Endometrium (tissue), 2 donors: ENCODE measurements around the gene SLC6A17.

Experiments
- FAIRE-seq: peaks from 2 replicates; lab custom pipeline; 2012; peaks lifted over from hg19 to GRCh38; lab: Jason Lieb, UNC
- donor health status: control.
- donor health status: control.

SLC6A17 gene

DNA sequence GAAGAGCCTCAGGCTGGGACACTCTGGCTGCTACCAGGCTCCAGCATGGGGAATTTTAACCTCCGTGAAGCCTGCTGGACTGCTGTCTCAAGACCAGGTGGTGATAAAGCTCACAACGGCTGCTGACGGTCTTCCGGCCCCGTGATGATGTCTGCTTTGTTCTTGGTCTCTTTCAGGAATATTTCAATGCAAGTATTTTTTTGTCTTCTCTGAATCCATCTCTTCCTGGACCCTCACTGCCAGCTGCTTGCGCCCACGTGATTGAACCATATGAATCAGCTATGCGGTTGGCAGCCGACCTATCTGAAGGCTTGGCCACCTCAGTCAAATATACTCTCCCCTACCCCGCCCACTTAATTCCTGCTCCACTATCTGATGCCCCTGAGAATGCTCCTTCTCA is 14.6 kb upstream of the SLC6A17 start:
- no peak for FAIRE-seq

DNA sequence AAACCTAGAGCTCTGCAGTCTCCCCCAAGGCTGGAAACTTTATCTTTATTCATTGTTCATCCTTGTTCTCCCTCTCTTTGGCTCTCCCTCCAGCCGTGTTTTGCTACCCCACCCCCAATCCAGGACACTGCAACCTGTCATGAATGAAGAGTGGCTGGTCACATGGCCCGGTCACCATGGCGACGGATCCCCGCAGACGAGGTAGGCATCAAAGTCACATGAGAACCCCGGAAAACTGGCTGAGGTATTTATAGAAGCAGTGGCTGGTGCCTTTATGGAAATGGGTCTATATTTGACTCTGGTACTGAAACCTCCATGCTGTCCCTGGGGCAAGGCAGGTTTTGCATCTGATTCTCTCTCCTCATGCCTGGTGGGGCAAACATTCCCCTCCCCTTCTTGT is 13.4 kb upstream of the SLC6A17 start:
- no peak for FAIRE-seq

DNA sequence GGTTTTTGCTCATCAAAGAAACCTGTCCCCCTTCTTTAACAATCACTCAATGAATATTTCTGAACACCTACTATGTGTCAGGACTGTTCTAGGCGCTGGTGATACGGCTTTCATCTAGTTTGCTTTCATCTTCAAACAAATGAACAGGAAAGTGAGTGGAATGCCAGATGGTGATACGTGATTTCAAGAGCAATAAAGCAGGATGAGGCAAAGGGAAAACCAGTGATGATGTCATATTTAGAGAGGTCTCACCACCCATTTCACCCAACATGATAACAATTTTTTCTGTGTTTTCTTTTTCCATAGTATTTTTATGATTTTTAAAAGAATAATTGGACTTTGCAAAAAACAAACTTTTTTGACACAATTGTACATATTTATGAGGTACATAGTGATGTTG is 11.3 kb upstream of the SLC6A17 start:
- FAIRE-seq, result no peak

DNA sequence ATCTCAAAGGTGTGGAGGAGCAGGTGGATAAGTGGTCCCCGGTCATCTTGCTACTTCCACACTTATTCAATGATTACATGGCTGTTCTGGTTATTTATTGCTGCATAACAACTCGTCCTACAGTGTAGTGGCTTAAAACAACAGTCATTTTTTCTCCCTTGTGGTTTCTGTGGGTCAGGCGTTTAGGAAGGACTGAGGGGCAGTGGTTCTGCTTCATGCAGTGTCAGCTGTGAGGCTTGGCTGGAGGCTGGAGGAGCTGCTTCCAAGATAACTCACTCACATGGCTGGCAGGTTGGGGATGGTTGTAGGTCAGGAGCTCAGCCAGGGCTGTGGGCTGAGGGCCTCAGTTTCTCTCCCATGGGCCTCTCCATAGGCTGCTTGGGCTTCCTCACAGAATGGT is 5.9 kb upstream of the SLC6A17 start:
- FAIRE-seq, result no peak

DNA sequence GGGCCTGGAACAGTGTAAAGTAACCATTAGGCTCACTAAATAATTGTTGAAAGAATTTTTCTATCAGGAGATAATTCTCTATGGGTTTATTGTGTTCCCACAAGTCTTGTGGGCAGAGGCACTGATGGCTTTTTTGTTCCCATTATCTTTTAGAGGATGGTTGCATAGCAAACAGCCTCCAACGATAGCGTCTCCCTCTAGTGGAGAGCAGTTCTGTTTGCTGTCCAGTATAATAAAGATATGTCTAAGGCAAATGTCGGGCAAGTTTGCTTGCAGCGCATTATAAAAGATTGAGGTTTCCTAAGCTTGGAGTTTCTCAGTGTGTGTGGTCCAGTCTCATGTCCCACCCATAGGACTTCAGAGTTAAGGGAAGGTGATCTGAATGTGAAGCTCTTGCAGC is 1.3 kb upstream of the SLC6A17 start:
- no peak for FAIRE-seq

DNA sequence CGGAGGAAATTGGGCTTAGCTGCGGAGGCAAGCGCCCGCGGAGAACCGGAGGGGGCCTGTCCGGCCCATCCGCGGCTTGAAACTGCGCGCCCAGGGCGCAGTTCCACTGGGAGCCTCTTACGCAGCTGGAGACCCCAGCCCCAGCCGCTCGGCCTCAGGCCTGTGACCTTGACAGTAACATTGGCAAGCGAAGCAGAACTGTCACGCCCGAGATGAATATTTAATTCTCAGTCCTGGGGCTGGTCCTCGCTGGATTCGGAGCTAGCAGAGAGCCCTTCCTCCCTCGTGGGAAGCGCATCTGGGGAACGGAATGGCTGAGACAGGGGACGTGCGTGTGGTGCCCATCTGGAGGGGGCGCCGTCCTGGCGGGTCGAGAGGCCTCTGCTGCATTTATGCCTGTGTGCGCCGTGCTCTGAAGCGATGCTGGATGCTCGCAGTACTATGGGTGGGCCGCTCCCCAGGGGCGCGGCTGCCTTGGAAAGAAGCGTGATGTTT is 928 bp downstream of the SLC6A17 start:
- no peak for FAIRE-seq

DNA sequence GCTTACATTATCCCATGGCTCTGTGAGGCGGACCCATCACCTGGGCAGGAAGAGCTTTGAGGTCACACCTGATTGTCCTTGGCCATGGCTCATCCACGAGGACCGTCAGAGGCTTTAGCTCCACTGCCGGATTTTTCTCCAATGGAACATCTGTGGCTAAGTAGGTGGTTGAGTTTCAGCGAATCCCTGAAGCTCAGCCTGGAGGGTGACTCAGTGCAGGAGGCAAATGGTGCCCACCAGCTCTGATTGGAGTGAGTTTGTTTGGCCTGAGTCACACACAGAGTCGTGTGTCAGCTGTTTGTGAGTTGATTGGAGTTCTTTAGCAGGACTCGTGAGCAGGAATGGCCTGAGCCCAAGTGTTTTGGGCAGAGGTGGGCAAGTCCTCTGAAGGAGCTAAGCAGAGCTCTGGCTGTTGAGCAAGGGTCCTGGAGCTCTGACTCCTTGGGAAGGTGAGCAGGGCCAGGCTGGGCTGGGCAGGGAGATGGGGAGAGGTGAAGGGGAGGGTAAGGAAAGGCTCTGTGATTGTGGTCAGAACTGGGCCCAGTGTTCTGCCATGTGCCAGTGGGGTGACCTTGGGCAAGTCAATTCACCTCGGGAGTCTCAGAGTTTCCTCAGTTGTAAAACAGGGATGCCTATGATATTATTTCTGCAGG is 2.0 kb downstream of the SLC6A17 start:
- FAIRE-seq, result no peak

DNA sequence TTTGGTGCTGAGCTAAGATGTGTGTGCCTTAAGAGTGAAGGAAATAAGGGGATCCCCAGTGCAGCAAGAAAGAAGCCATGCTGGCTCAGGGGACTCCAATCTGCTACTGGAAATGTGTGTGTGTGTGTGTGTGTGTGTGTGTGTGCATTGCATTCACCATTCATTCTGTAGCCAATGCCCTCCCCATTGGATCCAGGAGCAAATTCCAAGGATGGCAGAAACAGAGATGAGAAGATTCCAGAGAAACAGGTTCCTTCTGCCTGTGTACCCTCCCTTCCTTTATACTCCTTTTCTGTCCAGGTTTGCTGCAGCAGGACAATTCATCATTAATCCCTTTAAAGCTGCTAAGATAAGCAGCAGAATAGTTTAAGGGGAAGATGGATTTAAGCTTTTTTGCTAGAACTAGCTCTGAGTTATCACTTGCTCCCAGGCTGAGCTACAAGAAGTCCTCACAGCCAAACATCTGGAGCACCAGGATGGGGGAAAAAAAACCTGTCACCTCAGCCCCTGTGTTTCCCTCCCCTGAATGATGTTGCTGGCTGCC is 3.2 kb downstream of the SLC6A17 start:
- no peak for FAIRE-seq

DNA sequence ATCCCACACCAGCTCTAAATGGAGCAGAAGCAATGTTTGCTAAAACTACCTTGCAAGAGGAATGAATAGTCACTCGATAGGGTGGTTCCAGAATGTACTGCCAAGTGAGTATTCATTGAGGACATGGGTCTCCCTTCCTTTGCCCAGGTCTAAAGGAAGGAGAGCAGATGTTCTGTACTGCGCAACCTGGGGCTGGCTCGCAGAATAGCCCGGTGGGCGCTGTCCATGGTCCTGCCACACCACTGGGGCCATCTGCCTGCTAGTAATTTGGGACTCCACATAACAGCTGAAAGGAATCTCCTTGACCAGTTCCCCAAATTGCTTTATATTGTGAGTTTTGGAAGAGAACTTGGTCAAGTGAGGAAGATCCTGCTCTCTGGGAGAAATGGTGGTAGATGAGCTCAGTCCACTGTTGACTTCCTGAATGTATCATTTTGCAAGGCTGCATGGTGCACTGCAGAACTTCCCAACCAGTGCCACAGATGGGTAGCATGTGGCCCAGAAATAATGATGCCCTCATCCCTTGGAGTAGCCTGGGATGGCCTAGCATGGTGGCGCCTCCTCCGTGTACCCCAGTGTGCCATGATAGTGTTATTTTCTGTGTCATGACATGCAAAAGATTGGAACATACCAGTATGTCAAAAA is 5.7 kb downstream of the SLC6A17 start:
- no peak for FAIRE-seq

DNA sequence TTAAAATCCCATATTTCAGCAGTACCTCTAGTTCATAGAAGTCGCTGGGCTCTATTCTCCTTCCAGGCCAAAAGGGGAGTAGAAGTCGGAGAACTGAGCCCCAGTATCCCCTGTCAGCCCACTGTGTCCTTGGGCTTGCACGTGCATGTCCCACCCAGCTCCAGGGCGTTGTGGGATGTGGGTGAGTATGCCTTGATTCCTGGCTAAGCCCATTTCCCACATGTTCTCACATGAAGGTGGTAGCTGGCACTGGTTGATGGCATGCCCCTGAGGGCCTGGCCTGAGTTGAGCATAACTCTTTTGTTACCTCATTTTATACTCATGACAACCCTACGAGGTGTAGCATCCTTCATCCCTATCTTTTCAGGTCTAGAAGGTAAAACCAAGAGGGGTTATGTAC is 8.0 kb downstream of the SLC6A17 start:
- FAIRE-seq, result no peak

DNA sequence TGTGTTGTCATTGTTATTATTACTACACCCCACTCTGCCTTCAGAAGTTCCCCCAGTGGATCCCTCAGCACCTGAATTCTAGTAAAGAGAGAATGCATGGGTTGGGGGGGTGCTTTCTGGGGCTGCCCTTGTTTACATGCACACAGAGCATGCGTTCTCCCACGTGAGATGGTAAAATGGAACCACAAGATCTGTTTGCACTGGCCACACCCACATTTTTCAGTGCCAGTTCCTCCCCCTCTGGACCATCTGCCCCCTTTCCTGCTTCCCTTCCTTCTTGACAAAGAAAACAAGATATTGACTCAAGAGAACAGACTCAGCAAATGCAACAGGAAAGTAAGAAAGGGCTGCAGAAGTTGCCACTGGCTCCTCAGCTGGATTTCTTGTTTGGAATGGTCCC is 8.9 kb downstream of the SLC6A17 start:
- FAIRE-seq, result no peak

DNA sequence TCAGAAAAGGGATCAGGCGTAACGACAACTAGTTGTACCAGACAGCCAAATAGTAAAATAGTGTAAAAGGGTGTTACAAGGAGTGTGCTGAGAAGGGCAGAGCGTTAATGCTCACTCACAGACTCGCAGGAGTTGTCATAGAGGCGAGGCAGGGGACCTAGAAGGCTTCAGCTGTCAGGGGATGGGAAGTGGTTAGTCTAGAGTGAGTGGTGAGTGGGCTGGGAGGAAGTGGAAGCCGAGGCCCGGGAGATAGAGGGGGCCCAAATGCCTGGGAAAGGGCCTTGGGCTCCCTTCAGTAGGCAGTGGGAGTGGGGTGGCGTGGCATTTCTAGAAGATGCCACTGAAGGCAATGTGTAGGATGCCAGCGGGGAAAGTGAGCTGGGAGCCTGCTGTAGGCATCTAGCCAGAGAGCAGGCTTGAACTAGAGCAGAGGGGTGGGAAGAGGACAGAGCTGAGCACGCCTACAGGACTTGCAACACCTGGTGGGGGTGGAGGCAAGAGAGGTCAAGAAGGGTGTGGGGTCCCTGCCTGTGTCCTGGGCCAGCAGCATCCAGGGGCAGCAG is 10.3 kb downstream of the SLC6A17 start:
- FAIRE-seq, result no peak

DNA sequence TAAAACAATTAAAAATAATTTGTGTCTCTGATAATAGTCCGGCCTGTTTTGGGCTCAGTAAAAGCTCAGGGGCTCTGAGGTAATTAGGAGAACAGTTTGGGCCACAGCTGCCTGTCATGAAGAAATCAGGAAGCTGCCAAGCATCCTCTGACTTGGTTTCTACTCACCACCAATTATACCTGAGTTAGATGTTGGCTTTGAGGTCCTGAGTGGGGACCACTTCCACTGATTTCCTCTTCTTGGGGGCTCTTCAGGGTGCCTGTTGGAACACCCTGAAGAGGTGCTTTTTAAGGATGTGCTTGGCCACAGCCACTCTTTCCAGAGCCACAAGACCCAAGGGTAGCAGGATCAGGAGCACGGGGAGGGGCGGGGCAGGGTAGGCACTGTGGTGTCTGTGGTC is 10.9 kb downstream of the SLC6A17 start:
- no peak for FAIRE-seq

DNA sequence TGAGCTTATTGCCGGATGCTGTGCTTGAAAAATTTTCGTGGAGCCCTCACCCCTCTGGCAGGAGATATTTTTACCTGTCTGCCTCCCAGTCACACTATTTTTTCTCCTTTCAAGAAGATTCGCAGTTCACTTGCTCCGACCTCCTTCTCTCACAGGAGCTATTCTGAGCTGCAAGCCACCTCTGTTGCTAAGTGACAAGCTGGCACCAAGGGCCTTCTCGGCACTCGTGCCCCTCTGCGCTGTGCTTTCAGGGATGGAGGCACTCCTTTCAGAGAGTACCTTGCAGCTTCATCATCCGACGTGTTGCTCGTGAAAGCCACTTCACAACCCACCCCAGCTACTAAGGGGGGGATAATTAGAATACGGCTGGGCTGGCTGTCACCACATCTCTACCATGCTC is 11.6 kb downstream of the SLC6A17 start:
- no peak for FAIRE-seq

DNA sequence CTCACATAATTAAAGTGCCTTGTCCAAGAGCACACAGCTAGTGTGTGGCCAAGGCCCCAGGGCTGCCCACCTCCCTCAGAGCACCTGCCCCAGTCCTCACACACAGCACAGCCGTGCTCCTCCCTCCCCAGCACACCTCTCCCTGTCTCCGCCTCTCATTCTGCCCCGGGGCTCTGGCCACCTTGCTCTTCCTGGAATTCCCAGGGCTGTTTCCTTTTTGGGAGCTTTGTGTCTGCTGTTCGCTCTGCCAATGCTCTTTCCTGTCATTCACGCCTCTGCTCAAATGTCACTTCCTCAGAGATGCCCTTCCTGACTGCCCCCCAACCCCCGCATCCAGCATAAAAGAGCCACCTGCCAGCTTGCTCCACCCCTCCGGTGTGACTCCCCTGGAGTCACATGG is 13.3 kb downstream of the SLC6A17 start:
- FAIRE-seq, result no peak

DNA sequence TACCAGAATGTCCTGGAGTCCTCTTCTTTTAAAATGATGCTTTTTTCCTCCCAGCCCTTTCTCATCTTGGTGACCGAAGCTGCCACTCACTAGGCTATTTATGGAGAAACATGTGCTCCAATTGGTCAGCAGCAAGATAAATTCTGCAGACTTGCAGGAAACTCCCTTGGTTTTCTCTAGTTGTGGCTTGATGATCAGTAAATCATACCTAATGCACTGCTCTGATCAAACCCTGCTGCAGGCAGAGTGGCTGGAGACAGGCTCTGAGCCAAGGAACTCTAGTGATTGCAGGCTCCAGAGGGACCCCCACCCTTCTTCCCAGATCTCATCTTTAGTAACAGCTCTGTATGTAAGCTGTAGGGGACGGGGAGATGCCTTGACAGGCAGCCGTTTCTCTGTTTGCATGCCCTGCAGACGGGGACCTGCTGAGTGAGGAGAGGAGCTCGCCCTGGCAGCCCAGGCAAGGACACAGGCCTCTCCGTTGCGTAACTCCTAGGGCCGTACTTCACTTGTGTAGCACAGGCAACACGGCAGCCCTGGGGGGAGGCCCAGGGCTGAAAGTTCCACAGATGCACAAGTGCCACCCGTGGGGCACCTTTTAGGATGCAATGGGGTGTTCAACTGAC is 14.5 kb downstream of the SLC6A17 start:
- FAIRE-seq, result no peak

DNA sequence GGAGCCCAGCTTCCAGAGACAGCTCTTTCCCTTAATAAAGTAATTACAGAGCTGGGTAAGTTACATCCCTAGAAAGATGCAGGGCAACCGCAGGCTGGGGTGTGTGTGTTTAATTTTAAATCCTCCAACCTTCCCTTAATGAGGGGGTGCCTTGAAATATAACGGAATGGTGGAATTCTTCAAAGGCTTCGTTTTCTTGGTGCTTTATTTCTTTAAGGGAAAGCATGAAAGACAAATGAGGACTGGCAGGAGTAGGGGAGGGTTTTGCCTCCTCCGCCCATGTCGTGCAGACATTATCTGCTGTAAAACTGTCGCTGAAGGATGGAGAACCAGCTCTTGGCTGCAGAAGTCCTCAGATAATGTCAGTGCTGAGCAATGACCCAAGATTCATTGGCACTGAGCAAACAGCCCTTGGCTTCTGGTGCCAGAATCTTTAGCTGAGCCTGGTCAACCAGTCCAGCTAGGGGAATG is 15.5 kb downstream of the SLC6A17 start:
- FAIRE-seq, result no peak

DNA sequence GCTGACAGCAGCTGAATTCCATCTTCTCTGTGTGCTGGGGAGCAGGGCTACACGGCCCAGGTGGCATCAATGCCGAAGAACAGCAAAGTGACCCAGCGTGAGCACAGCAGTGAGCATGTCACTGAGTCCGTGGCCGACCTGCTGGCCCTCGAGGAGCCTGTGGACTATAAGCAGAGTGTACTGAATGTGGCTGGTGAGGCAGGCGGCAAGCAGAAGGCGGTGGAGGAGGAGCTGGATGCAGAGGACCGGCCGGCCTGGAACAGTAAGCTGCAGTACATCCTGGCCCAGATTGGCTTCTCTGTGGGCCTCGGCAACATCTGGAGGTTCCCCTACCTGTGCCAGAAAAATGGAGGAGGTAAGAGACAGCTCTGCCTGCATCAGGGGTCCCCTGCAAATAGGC is 16.6 kb downstream of the SLC6A17 start:
- FAIRE-seq, result no peak

DNA sequence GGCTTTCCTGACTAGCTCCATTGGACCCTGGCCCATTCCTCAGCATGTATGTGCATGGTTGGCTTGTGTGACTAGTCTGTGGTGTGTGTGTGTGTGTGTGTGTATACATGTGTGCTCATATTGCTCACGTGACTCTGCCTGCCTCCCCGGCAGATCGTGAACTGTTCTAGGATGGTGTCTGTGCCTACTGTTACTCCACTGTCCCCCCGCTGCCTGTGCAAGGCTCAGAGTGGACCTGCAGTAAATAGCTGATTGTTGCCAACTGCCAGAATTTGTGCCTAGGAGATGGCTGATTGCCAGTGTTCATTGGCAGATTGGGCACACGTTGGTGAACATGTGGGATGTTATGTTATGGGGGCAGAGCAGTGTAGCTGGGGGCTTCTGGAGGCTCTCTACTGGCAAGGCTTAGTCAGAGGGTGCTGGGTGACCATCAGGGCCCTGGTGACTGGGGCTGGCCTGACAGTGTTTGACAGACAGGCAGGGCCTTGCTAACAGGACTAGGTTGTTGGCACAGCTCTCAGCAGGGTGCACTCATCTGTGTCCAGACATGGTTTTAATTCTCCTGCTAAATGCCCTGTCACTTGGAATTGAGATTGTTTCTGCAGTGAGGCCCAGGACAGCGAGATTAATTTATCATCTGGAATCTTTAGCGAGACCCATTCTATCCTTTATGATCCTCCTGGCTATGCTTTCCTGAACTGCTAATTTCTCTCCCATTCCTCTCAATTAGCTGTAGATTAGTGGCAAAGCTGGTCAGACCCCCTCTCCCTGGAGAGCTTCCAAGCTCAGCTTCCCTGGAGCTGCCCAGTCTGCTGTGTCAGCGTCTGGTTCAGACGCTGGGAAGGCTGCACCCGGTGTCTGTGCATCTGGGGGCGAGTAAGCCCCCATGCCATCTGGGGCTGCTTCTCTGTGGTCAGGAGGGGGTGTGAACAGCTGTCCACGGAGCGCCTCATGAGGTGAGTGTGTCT is 20.8 kb downstream of the SLC6A17 start:
- no peak for FAIRE-seq

DNA sequence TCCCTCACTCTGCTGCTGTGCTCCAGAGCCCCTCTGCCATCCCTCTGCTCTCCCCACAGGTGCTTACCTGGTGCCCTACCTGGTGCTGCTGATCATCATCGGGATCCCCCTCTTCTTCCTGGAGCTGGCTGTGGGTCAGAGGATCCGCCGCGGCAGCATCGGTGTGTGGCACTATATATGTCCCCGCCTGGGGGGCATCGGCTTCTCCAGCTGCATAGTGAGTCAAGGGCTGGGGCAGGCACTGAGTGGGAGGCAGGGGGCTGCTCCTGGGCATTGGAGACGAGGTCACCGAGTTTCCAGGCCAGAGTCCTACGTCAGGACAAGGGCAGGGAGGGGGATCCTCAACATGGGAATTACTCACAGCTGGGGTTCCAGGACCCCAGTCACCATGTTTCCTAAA is 21.7 kb downstream of the SLC6A17 start:
- no peak for FAIRE-seq

DNA sequence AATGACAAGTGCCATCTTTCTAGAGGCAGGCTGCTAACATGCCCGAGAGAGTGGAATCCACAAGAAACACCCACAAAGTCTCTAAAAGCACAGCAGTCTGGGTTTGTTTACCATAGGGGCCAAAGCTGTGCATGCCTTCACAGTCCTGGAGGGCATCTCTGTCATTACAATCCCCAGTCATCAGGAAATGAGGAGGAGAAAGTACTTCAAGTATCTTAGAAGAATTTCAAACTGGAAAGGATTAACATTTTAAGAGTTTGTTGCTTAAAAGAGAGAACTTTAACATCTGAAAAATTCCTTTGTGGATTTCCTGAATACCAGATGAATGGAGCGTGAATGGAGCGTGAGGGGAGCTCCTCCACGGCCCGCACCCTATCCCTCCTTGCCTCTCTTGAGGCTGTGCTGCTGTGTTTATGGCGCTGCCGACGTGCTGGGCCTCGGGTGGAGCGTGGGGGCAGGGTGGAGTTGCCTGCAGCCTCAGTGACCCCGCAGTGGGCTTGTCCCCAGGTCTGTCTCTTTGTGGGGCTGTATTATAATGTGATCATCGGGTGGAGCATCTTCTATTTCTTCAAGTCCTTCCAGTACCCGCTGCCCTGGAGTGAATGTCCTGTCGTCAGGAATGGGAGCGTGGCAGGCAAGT is 23.3 kb downstream of the SLC6A17 start:
- FAIRE-seq, result no peak
